Activated CD4-positive, alpha-beta T cell treated with anti-CD3 and anti-CD28 coated beads for 1 hour (primary cell): ENCODE results near the gene SLC23A2.
"Not testable (repeated sequence)": the region's sequence is repeated elsewhere in the genome, so short reads cannot be mapped to it uniquely, and the experiment has no call there.

Experiments
- DNase-seq: peaks from one replicate; pipeline ENCODE4 v3.0.0-alpha.2; 2020

SLC23A2 gene

GRCh38 chr20:4871486-4871885, 129.8 kb downstream of the SLC23A2 start:
- no peak for DNase-seq

GRCh38 chr20:4870906-4871305, 130.4 kb downstream of the SLC23A2 start:
- DNase-seq, result no peak

- DNase-seq, result no peak
Observed at GRCh38 chr20:4869290-4870193, 131.8 kb downstream of the SLC23A2 start.

- DNase-seq, result no peak
Observed at GRCh38 chr20:4867051-4867450, 134.3 kb downstream of the SLC23A2 start.

- DNase-seq, result no peak
Observed at GRCh38 chr20:4866429-4866828, 134.9 kb downstream of the SLC23A2 start.

GRCh38 chr20:4864311-4864752, 137.0 kb downstream of the SLC23A2 start:
- no peak for DNase-seq

- no peak for DNase-seq
Observed at GRCh38 chr20:4862661-4863060, 138.6 kb downstream of the SLC23A2 start.

- DNase-seq, result no peak
Observed at GRCh38 chr20:4861961-4862360, 139.3 kb downstream of the SLC23A2 start.

GRCh38 chr20:4858000-4858399, 143.3 kb downstream of the SLC23A2 start:
- no peak for DNase-seq

- DNase-seq, result no peak
Observed at GRCh38 chr20:4856022-4856755, 145.1 kb downstream of the SLC23A2 start.

- DNase-seq, result no peak
Observed at GRCh38 chr20:4855555-4855954, 145.8 kb downstream of the SLC23A2 start.

- no peak for DNase-seq
Observed at GRCh38 chr20:4855097-4855496, 146.2 kb downstream of the SLC23A2 start.

GRCh38 chr20:4854561-4854901, 146.8 kb downstream of the SLC23A2 start:
- no peak for DNase-seq

GRCh38 chr20:4853757-4854560, 147.4 kb downstream of the SLC23A2 start:
- DNase-seq, result no peak

GRCh38 chr20:4853004-4853403, 148.3 kb downstream of the SLC23A2 start:
- DNase-seq, result no peak

- DNase-seq, result no peak
Observed at GRCh38 chr20:4850960-4851359, 150.3 kb downstream of the SLC23A2 start.

- not testable (repeated sequence) for DNase-seq
Observed at GRCh38 chr20:4848829-4849228, 152.5 kb downstream of the SLC23A2 start.

GRCh38 chr20:4848041-4848440, 153.3 kb downstream of the SLC23A2 start:
- DNase-seq, result no peak

GRCh38 chr20:4846821-4847220, 154.5 kb downstream of the SLC23A2 start:
- DNase-seq, result no peak

GRCh38 chr20:4844751-4845465, 156.4 kb downstream of the SLC23A2 start:
- no peak for DNase-seq

GRCh38 chr20:4844325-4844724, 157.0 kb downstream of the SLC23A2 start:
- no peak for DNase-seq

GRCh38 chr20:4840801-4841200, 160.5 kb downstream of the SLC23A2 start:
- DNase-seq, result no peak

GRCh38 chr20:4838526-4838925, 162.8 kb downstream of the SLC23A2 start:
- DNase-seq, result no peak
